ENCODE measurements around the gene SNW1. TPM values are rescaled to one million over a fixed set of nuclear protein-coding genes. Genes with fewer than 3 reads are reported as not detected.

The SNW1 gene
- total and polyA plus RNA-seq, 4 donors, result 17.3 to 33.8 (median 18.4) TPM

GRCh38 chr14:77710364-77710763 is 50.6 kb downstream of the SNW1 start (continued):
- TF ChIP-seq CTCF (IDR thresholded peaks at IDR 0.05; ENCODE audit: low read depth, low read length, missing input control) (no peak), SP1 (IDR thresholded peaks at IDR 0.05) (peak; percentile 20), JUND (IDR thresholded peaks at IDR 0.05) (no peak), RAD21 (IDR thresholded peaks at IDR 0.05) (no peak), RXRA (IDR thresholded peaks at IDR 0.05) (no peak), GABPA (IDR thresholded peaks at IDR 0.05 in 1 of 2, conservative IDR thresholded peaks at IDR 0.05 in 1 of 2) (peak in 1 of 2 donors; percentile 29), MAX (IDR thresholded peaks at IDR 0.05) (no peak), HNF4G (IDR thresholded peaks at IDR 0.05) (no peak)

GRCh38 chr14:77709412-77709811 is 51.5 kb downstream of the SNW1 start:
- H3K9ac ChIP-seq (ENCODE audit: low read depth in 1 of 2, low read length in 2 of 2), result no peak overlapping the region
- H3K4me3 ChIP-seq (ENCODE audit: low read depth in 1 of 3, low read length in 3 of 3), result peak overlapping the region in 2 of 3 donors; percentile 91 to 92
- H3K36me3 ChIP-seq (ENCODE audit: control insufficient read depth in 4 of 4, insufficient read depth in 3 of 4, low read depth in 1 of 4, low read length in 3 of 4), result peaks cover 4 to 27% (median 16%) of the 10 kb centered on the region in 4 donors

GRCh38 chr14:77708749-77709148 is 52.2 kb downstream of the SNW1 start:
- 18% methylated on average over 7 of the region's 7 CpGs for WGBS
- Histone ChIP-seq H3K9me3 (ENCODE audit: control insufficient read depth in 4 of 4, low read length in 3 of 4) (no peaks in the 10 kb centered on the region), H3K27me3 (ENCODE audit: control insufficient read depth in 4 of 4, insufficient read depth in 4 of 4, low read length in 3 of 4) (no peaks in the 10 kb centered on the region), H3K4me1 (ENCODE audit: control insufficient read depth in 4 of 4, insufficient read depth in 4 of 4, low read length in 3 of 4) (peaks cover 6 to 38% (median 33%) of the 10 kb centered on the region in 4 donors), H3K9ac (ENCODE audit: low read depth in 1 of 2, low read length in 2 of 2) (peak overlapping the region; percentile 71 to 81), H3K4me3 (ENCODE audit: low read depth in 1 of 3, low read length in 3 of 3) (peak overlapping the region; percentile 91 to 98 (median 92)), H3K36me3 (ENCODE audit: control insufficient read depth in 4 of 4, insufficient read depth in 3 of 4, low read depth in 1 of 4, low read length in 3 of 4) (peaks cover 4 to 29% (median 17%) of the 10 kb centered on the region in 4 donors), H3K27ac (ENCODE audit: low read depth in 1 of 2, low read length in 2 of 2) (no peak overlapping the region)
- DNase-seq (ENCODE audit: low spot score), result no peak
- TF ChIP-seq ATF3 (IDR thresholded peaks at IDR 0.05) (no peak), CTCF (IDR thresholded peaks at IDR 0.05; ENCODE audit: low read depth, low read length, missing input control) (no peak), SP1 (IDR thresholded peaks at IDR 0.05) (no peak), YY1 (IDR thresholded peaks at IDR 0.05) (no peak), FOXA2 (IDR thresholded peaks at IDR 0.05) (no peak), RAD21 (IDR thresholded peaks at IDR 0.05) (no peak), GABPA (IDR thresholded peaks at IDR 0.05 in 1 of 2, conservative IDR thresholded peaks at IDR 0.05 in 1 of 2) (no peak), MAX (IDR thresholded peaks at IDR 0.05) (no peak), HNF4A (conservative IDR thresholded peaks at IDR 0.05) (no peak), ZBTB33 (IDR thresholded peaks at IDR 0.05) (no peak)

More at GRCh38 chr14:77709412-77709811, 51.5 kb downstream of the SNW1 start:
- H3K9me3 ChIP-seq (ENCODE audit: control insufficient read depth in 4 of 4, low read length in 3 of 4), result no peaks in the 10 kb centered on the region
- H3K27me3 ChIP-seq (ENCODE audit: control insufficient read depth in 4 of 4, insufficient read depth in 4 of 4, low read length in 3 of 4), result no peaks in the 10 kb centered on the region
- TF ChIP-seq ZBTB33 (IDR thresholded peaks at IDR 0.05), result no peak
- TF ChIP-seq TAF1 (conservative IDR thresholded peaks at IDR 0.05), result no peak
- no peak for TF ChIP-seq FOXA2 (IDR thresholded peaks at IDR 0.05)
- TF ChIP-seq YY1 (IDR thresholded peaks at IDR 0.05), result no peak
- TF ChIP-seq HNF4A (conservative IDR thresholded peaks at IDR 0.05), result no peak
- no peak for TF ChIP-seq GABPA (IDR thresholded peaks at IDR 0.05 in 1 of 2, conservative IDR thresholded peaks at IDR 0.05 in 1 of 2)
- TF ChIP-seq SP1 (IDR thresholded peaks at IDR 0.05), result no peak
- WGBS, result 67% methylated on average over 3 of the region's 3 CpGs
- H3K27ac ChIP-seq (ENCODE audit: low read depth in 1 of 2, low read length in 2 of 2), result no peak overlapping the region
- peaks cover 6 to 38% (median 33%) of the 10 kb centered on the region in 4 donors for H3K4me1 ChIP-seq (ENCODE audit: control insufficient read depth in 4 of 4, insufficient read depth in 4 of 4, low read length in 3 of 4)
- DNase-seq (ENCODE audit: low spot score), result no peak
